Stimulated activated naive CD8-positive, alpha-beta T cell treated with anti-CD3 and anti-CD28 coated beads, Interleukin-15, Interleukin-2, amounts not matched to agents 100 U/mL and 50 U/mL, for 24 hours (primary cell): ENCODE results near the gene DIAPH1.

Experiments
- ATAC-seq: fragments of 150-1000 bp; cut with Tn5 transposase; one replicate; pipeline ENCODE4 v1.10.0; 2021
- DNase-seq: peaks from one replicate; pipeline ENCODE4 v3.0.0; 2021

Gene DIAPH1

GRCh38 chr5:141519605-141520565 is 98.9 kb downstream of the DIAPH1 start:
- ATAC-seq: no peak
- no peak for DNase-seq

- no peak for ATAC-seq
- no peak for DNase-seq
Observed at GRCh38 chr5:141518618-141519015, 100.2 kb downstream of the DIAPH1 start.

- no peak for ATAC-seq
- no peak for DNase-seq
Observed at GRCh38 chr5:141517880-141518617, 100.8 kb downstream of the DIAPH1 start.

- ATAC-seq: no peak
- no peak for DNase-seq
Observed at GRCh38 chr5:141517312-141517711, 101.5 kb downstream of the DIAPH1 start.

- DNase-seq: no peak
- ATAC-seq: no peak
Observed at GRCh38 chr5:141516672-141517025, 102.2 kb downstream of the DIAPH1 start.

GRCh38 chr5:141515946-141516671 is 102.7 kb downstream of the DIAPH1 start:
- DNase-seq (no peak), ATAC-seq (no peak)

GRCh38 chr5:141515141-141515540 is 103.7 kb downstream of the DIAPH1 start:
- no peak for DNase-seq
- no peak for ATAC-seq

- DNase-seq (peak; percentile 31), ATAC-seq (peak; percentile 29)
Observed at GRCh38 chr5:141514330-141515133, 104.3 kb downstream of the DIAPH1 start.

GRCh38 chr5:141513627-141514329 is 105.0 kb downstream of the DIAPH1 start:
- ATAC-seq: peak; percentile 69
- peak; percentile 77 for DNase-seq

GRCh38 chr5:141512911-141513626 is 105.7 kb downstream of the DIAPH1 start:
- DNase-seq: peak; percentile 52
- ATAC-seq: peak; percentile 22

GRCh38 chr5:141512390-141512910 is 106.3 kb downstream of the DIAPH1 start:
- peak; percentile 92 for DNase-seq

GRCh38 chr5:141511771-141512325 is 107.0 kb downstream of the DIAPH1 start:
- ATAC-seq: no peak
- no peak for DNase-seq

More at GRCh38 chr5:141512390-141512910, 106.3 kb downstream of the DIAPH1 start:
- ATAC-seq: peak; percentile 14

GRCh38 chr5:141510850-141511601 is 107.8 kb downstream of the DIAPH1 start:
- ATAC-seq: no peak
- no peak for DNase-seq

GRCh38 chr5:141510160-141510559 is 108.6 kb downstream of the DIAPH1 start:
- ATAC-seq (no peak), DNase-seq (no peak)

GRCh38 chr5:141508798-141509611 is 109.8 kb downstream of the DIAPH1 start:
- ATAC-seq: no peak
- DNase-seq: peak; percentile 30

GRCh38 chr5:141508440-141508797 is 110.4 kb downstream of the DIAPH1 start:
- DNase-seq (no peak), ATAC-seq (no peak)

- DNase-seq: no peak
Observed at GRCh38 chr5:141507387-141508091, 111.3 kb downstream of the DIAPH1 start.

More at GRCh38 chr5:141507387-141508091, 111.3 kb downstream of the DIAPH1 start:
- ATAC-seq: no peak
